ENCODE results near the gene HLA-DRA.

DNA sequence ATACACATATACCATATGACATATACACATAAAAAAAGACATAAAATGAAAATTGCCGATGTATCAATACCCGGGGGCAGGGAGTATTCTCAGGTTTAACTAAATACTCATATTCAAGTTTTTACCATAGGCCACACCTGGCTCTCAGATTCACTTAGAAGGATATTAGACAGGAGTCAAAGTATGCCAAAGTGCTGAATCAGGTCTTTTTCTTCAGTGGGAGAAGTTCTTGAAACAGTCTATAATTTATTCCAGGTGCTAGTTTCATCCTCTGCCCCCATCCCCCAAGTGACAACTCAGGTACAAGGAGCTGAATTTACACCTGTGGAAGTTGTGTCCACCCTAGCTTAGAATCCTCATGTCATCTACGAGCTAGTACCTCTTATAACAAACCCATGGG is 8.5 kb upstream of the HLA-DRA start:
- TF ChIP-seq CTCF (IDR thresholded peaks at IDR 0.05) (no peak), POLR2A (IDR thresholded peaks at IDR 0.05) (no peak)

Data from testis (tissue), 2 donors.